Heart left ventricle (tissue), 11 donors: ENCODE data around the gene ACP2. TPM values are rescaled to one million over a fixed set of nuclear protein-coding genes. Genes with fewer than 3 reads are reported as not detected.

Experiments
- polyA plus RNA-seq, 2 donors: library from polyadenylated mRNA; stranded (reverse); fragments of 200-250 nt; gene quantifications; one replicate each; pipeline ENCODE4 v1.2.3, GENCODE V29; 2013
- total RNA-seq, 9 donors: library from RNA; depleted of rRNA in 2 of 9; stranded (reverse); fragments of >200 nt in 2 of 9; fragmentation: NEBNext Ultra II Directional in 3 of 9; extraction: Animal tissue kit (Norgen Biotek cat#: 25700) in 3 of 9; gene quantifications; one replicate each; pipeline versions ENCODE4 v1.1.0 to v1.2.4, GENCODE V29; 2016 to 2023
- donor health status: ischemic (EF 13 %, LVEDD 7.1; RV severe dilation, severe dysfunction).
- donor health status: healthy with polysubstance abuse.
- donor health status: DM: no; HTN: yes; CAD: no.
- donor health status: DM: no; HTN: no; CAD: no.
- donor health status: ischemic (EF 25% LVEDD 5.7; RV mildly dilated, moderate dysfunction).
- donor health status: healthy.
- donor health status: DM: yes; HTN: yes; CAD: no.
- donor health status: PGD.
- donor health status: nonischemic (EF 23%, LVEDD 6.1; RV moderate dilation, normal function).

Gene ACP2
- total and polyA plus RNA-seq, 11 donors = 18.0 to 60.4 (median 26.6) TPM

Other genes starting within 250 kb of the ACP2 start
- 10 to 100 TPM; 47.5 to 96.1 (median 61.3) TPM for gene ARFGAP2, start 71.9 kb downstream of the ACP2 start, total RNA-seq
- gene ARFGAP2, start 71.9 kb downstream of the ACP2 start, polyA plus RNA-seq = 10 to 100 TPM; 49.7 to 79.1 TPM
- gene PACSIN3, start 62.4 kb downstream of the ACP2 start, total RNA-seq = 100 to 1,000 TPM; 127 to 330 (median 211) TPM
- 100 to 1,000 TPM; 123 to 282 TPM for gene PACSIN3, start 62.4 kb downstream of the ACP2 start, polyA plus RNA-seq
- gene DDB2, start 33.8 kb downstream of the ACP2 start, total RNA-seq = 10 to 100 TPM in 4 of 9 donors, 1 to 10 TPM in 5; 8.0 to 28.5 (median 9.7) TPM
- gene DDB2, start 33.8 kb downstream of the ACP2 start, polyA plus RNA-seq = 10 to 100 TPM in 1 of 2 donors, 1 to 10 TPM in 1; 8.1 to 11.7 TPM
- gene NR1H3, start 9.2 kb upstream of the ACP2 start, total RNA-seq = 10 to 100 TPM in 5 of 9 donors, 1 to 10 TPM in 4; 3.9 to 38.5 (median 11.9) TPM
- 10 to 100 TPM; 11.4 to 17.5 TPM for gene NR1H3, start 9.2 kb upstream of the ACP2 start, polyA plus RNA-seq
- gene MADD, start 21.3 kb upstream of the ACP2 start, total RNA-seq = 10 to 100 TPM; 30.1 to 60.6 (median 42.0) TPM
- 10 to 100 TPM; 22.6 to 37.5 TPM for gene MADD, start 21.3 kb upstream of the ACP2 start, polyA plus RNA-seq
- gene MYBPC3, start 103.9 kb upstream of the ACP2 start, total RNA-seq = 1,000 to 10,000 TPM; 1,340 to 3,074 (median 2,074) TPM
- 1,000 to 10,000 TPM in 1 of 2 donors, 100 to 1,000 TPM in 1; 425 to 1,204 TPM for gene MYBPC3, start 103.9 kb upstream of the ACP2 start, polyA plus RNA-seq
- 10 to 100 TPM in 4 of 9 donors, 1 to 10 TPM in 5; 2.8 to 78.9 (median 8.5) TPM for gene SPI1, start 129.7 kb upstream of the ACP2 start, total RNA-seq
- 1 to 10 TPM; 4.3 to 7.7 TPM for gene SPI1, start 129.7 kb upstream of the ACP2 start, polyA plus RNA-seq
- 10 to 100 TPM; 33.5 to 82.8 (median 45.3) TPM for gene SLC39A13, start 159.8 kb upstream of the ACP2 start, total RNA-seq
- 10 to 100 TPM; 56.5 to 97.3 TPM for gene SLC39A13, start 159.8 kb upstream of the ACP2 start, polyA plus RNA-seq
- 100 to 1,000 TPM; 121 to 215 (median 151) TPM for gene PSMC3, start 177.6 kb upstream of the ACP2 start, total RNA-seq
- gene PSMC3, start 177.6 kb upstream of the ACP2 start, polyA plus RNA-seq = 100 to 1,000 TPM; 195 to 258 TPM
- 1 to 10 TPM; 1.4 to 6.5 (median 3.6) TPM for gene RAPSN, start 200.3 kb upstream of the ACP2 start, total RNA-seq
- 1 to 10 TPM in 1 of 2 donors, under 1 TPM in 1; 0.43 to 2.2 TPM for gene RAPSN, start 200.3 kb upstream of the ACP2 start, polyA plus RNA-seq